ENCODE data around the gene SLC45A1. TPM values are rescaled to one million over a fixed set of nuclear protein-coding genes. Genes with fewer than 3 reads are reported as not detected.

The SLC45A1 gene
- total and polyA plus RNA-seq, 11 donors, result 0.61 to 6.2 (median 1.6) TPM

- peaks cover 0 to 4% (median 0%) of the 10 kb centered on the region in 9 donors for H3K36me3 ChIP-seq
- DNase-seq (no peak), ATAC-seq (no peak)
- WGBS, 4 donors, result 57 to 71% (median 64%) methylated on average over 10 to 15 of the region's 15 CpGs
- no peak overlapping the region for H3K27ac ChIP-seq
- TF ChIP-seq CTCF (IDR thresholded peaks at IDR 0.05) (no peak), POLR2A (IDR thresholded peaks at IDR 0.05) (no peak)
- H3K4me3 ChIP-seq, result no peak overlapping the region
- no peaks in the 10 kb centered on the region for H3K27me3 ChIP-seq
- peaks cover 0 to 42% (median 23%) of the 10 kb centered on the region in 12 donors for H3K4me1 ChIP-seq
- H3K9me3 ChIP-seq, result no peaks in the 10 kb centered on the region
- intact Hi-C loops (cut with DNase I), result loop anchor here in 6 of 10 donors (2.0 to 10.0 kb wide), 7 partner anchors 330 to 373 kb away; no protein-coding TSS in a partner anchor
Observed at GRCh38 chr1:8347635-8348034, 29.7 kb downstream of the SLC45A1 start.

GRCh38 chr1:8348047-8348776 is 30.3 kb downstream of the SLC45A1 start:
- peaks cover 0 to 9% (median 0%) of the 10 kb centered on the region in 9 donors for H3K36me3 ChIP-seq
- intact Hi-C loops (cut with DNase I), result loop anchor here in 6 of 10 donors (2.0 to 10.0 kb wide), 7 partner anchors 331 to 373 kb away; no protein-coding TSS in a partner anchor
- DNase-seq (no peak), ATAC-seq (no peak)
- H3K4me3 ChIP-seq, result no peak overlapping the region
- H3K9me3 ChIP-seq, result no peaks in the 10 kb centered on the region
- H3K27ac ChIP-seq, result no peak overlapping the region
- H3K4me1 ChIP-seq, result peaks cover 0 to 46% (median 24%) of the 10 kb centered on the region in 12 donors
- TF ChIP-seq POLR2A (IDR thresholded peaks at IDR 0.05) (no peak), CTCF (IDR thresholded peaks at IDR 0.05) (no peak)
- 79 to 84% (median 83%) methylated on average over 17 to 21 of the region's 21 CpGs for WGBS, 4 donors
- H3K27me3 ChIP-seq, result no peaks in the 10 kb centered on the region

- H3K4me1 ChIP-seq, result peaks cover 0 to 50% (median 26%) of the 10 kb centered on the region in 12 donors
- peak in 3 of 4 donors; percentile 42 to 61 (median 49) for ATAC-seq
- no peak overlapping the region for H3K27ac ChIP-seq
- H3K4me3 ChIP-seq, result no peak overlapping the region
- WGBS, 4 donors, result 27 to 36% (median 28%) methylated on average over 16 to 21 of the region's 21 CpGs
- H3K9me3 ChIP-seq, result no peaks in the 10 kb centered on the region
- H3K36me3 ChIP-seq, result peaks cover 0 to 15% (median 7%) of the 10 kb centered on the region in 9 donors
- intact Hi-C loops (cut with DNase I), result loop anchor here in 6 of 10 donors (2.0 to 10.0 kb wide), 7 partner anchors 332 to 374 kb away; no protein-coding TSS in a partner anchor
- DNase-seq, result peak in 3 of 5 donors; percentile 66 to 75 (median 73)
- peak; percentile 76 to 91 (median 84) for TF ChIP-seq CTCF (IDR thresholded peaks at IDR 0.05)
- TF ChIP-seq POLR2A (IDR thresholded peaks at IDR 0.05), result no peak
- H3K27me3 ChIP-seq, result no peaks in the 10 kb centered on the region
Observed at GRCh38 chr1:8348777-8349472, 31.0 kb downstream of the SLC45A1 start.

- H3K27ac ChIP-seq, result peak overlapping the region in 2 of 12 donors; percentile 13 to 65
- DNase-seq, result no peak
- peaks cover 0 to 53% (median 28%) of the 10 kb centered on the region in 12 donors for H3K4me1 ChIP-seq
- H3K36me3 ChIP-seq, result peaks cover 0 to 21% (median 12%) of the 10 kb centered on the region in 9 donors
- no peaks in the 10 kb centered on the region for H3K9me3 ChIP-seq
- WGBS, 4 donors, result 82 to 85% (median 84%) methylated on average over 9 of the region's 9 CpGs
- no peak for TF ChIP-seq POLR2A (IDR thresholded peaks at IDR 0.05)
- no peak for TF ChIP-seq CTCF (IDR thresholded peaks at IDR 0.05)
- no peaks in the 10 kb centered on the region for H3K27me3 ChIP-seq
- intact Hi-C loops (cut with DNase I), result loop anchor here in 6 of 10 donors (2.0 to 10.0 kb wide), 7 partner anchors 332 to 375 kb away; no protein-coding TSS in a partner anchor
- no peak for ATAC-seq
- no peak overlapping the region for H3K4me3 ChIP-seq
Observed at GRCh38 chr1:8349473-8349865, 31.6 kb downstream of the SLC45A1 start.

All from heart left ventricle (tissue), 16 donors.